Tibial nerve (tissue), 4 donors: ENCODE measurements around the gene ADCY4. TPM values are rescaled to one million over a fixed set of nuclear protein-coding genes. Genes with fewer than 3 reads are reported as not detected.

ENCODE experiments used
- DNase-seq, 2 donors: peaks; one replicate each; pipeline ENCODE4 v3.0.0-alpha.2; 2019; ENCODE audit warnings: low spot score in 2 of 2
- H3K27ac ChIP-seq, 4 donors: fragments of 200-600 bp; sonication (generic) in 3 of 4; one replicate each; pipeline ENCODE4 v1.5.1; 2017 to 2019; ENCODE audit warnings: mild to moderate bottlenecking in 1 of 4
- H3K27me3 ChIP-seq, 2 donors: fragments of 200-600 bp; sonication (generic) in 1 of 2; one replicate each; pipeline versions ENCODE4 v1.5.1 to v1.6.0; 2017 to 2019
- H3K36me3 ChIP-seq, 3 donors: fragments of 200-600 bp; sonication (generic); one replicate each; pipeline ENCODE4 v1.5.1; 2018 to 2019
- H3K4me1 ChIP-seq, 4 donors: fragments of 200-600 bp; sonication (generic) in 3 of 4; one replicate each; pipeline ENCODE4 v1.5.1; 2017 to 2019
- H3K4me3 ChIP-seq, 4 donors: fragments of 200-600 bp; sonication (generic) in 3 of 4; one replicate each; pipeline ENCODE4 v1.5.1; 2017 to 2019; ENCODE audit warnings: mild to moderate bottlenecking in 1 of 4, moderate library complexity in 1 of 4
- H3K9me3 ChIP-seq, 4 donors: fragments of 200-600 bp; sonication (generic) in 3 of 4; one replicate each; pipeline ENCODE4 v1.5.1; 2017 to 2019
- EP300 ChIP-seq, 2 donors: sonication (generic); formaldehyde crosslinking; IDR thresholded peaks; one replicate each; pipeline ENCODE4 v1.6.1; 2017; ENCODE audit warnings: antibody characterized with exemption in 2 of 2, mild to moderate bottlenecking in 1 of 2
- POLR2A ChIP-seq, 2 donors: fragments of 450-650 bp; IDR thresholded peaks; one replicate each; pipeline ENCODE4 v1.6.1; 2017; ENCODE audit warnings: antibody characterized with exemption in 2 of 2, mild to moderate bottlenecking in 2 of 2, moderate library complexity in 2 of 2
- whole genome bisulfite sequencing, 2 donors: methylation state at CpG; one replicate each; pipeline ENCODE4 v1.1.5; 2018; 5-methylcytosine and 5-hydroxymethylcytosine counted together
- total RNA-seq, 4 donors: library from RNA; depleted of rRNA; stranded (reverse); fragments of >200 nt; gene quantifications; one replicate each; pipeline ENCODE4 v1.1.0, GENCODE V29; 2016
- TF ChIP-seq, protein P1 (sequence below), 5 experiments: fragments of 200-600 bp in 3 of 5; fragments of 450-650 bp in 2 of 5; sonication (generic) in 3 of 5; IDR thresholded peaks; one replicate each; pipeline ENCODE4 v1.5.1; 2016 to 2019; ENCODE audit warnings: antibody characterized with exemption in 5 of 5, mild to moderate bottlenecking in 3 of 5, moderate library complexity in 2 of 5

Gene ADCY4
- total RNA-seq, 4 donors from 2014 or later, result 32.0 to 68.1 (median 53.2) TPM

DNA sequence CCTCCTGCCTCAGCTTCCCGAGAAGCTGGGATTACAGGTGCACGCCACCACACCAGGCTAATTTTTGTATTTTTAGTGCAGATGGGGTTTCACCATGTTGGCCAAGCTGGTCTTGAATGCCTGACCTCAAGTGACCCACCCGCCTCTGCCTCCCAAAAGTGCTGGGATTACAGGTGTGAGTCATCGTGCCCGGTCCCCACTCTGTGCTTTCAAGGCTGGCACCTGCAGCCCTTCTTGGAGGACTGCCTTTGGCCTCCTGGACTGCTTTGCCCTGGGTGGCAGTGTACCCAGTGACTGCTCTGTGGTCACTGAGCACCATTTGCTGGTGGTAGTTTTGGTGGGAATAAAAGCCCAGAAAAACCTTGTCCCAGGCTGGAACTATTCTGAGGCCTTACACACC is 47.9 kb downstream of the ADCY4 start:
- Histone ChIP-seq H3K9me3 (no peaks in the 10 kb centered on the region), H3K4me3 (no peak overlapping the region), H3K27ac (no peak overlapping the region), H3K27me3 (no peaks in the 10 kb centered on the region), H3K36me3 (peaks cover 0 to 33% (median 12%) of the 10 kb centered on the region in 3 donors), H3K4me1 (peaks cover 0 to 6% (median 0%) of the 10 kb centered on the region in 4 donors)
- 94 to 97% methylated on average over 5 of the region's 5 CpGs for WGBS, 2 donors
- no peak for DNase-seq
- TF ChIP-seq POLR2A (IDR thresholded peaks at IDR 0.05), result no peak
- TF ChIP-seq, protein P1, sequence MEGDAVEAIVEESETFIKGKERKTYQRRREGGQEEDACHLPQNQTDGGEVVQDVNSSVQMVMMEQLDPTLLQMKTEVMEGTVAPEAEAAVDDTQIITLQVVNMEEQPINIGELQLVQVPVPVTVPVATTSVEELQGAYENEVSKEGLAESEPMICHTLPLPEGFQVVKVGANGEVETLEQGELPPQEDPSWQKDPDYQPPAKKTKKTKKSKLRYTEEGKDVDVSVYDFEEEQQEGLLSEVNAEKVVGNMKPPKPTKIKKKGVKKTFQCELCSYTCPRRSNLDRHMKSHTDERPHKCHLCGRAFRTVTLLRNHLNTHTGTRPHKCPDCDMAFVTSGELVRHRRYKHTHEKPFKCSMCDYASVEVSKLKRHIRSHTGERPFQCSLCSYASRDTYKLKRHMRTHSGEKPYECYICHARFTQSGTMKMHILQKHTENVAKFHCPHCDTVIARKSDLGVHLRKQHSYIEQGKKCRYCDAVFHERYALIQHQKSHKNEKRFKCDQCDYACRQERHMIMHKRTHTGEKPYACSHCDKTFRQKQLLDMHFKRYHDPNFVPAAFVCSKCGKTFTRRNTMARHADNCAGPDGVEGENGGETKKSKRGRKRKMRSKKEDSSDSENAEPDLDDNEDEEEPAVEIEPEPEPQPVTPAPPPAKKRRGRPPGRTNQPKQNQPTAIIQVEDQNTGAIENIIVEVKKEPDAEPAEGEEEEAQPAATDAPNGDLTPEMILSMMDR (IDR thresholded peaks at IDR 0.05), result no peak
- no peak for TF ChIP-seq EP300 (IDR thresholded peaks at IDR 0.05)

DNA sequence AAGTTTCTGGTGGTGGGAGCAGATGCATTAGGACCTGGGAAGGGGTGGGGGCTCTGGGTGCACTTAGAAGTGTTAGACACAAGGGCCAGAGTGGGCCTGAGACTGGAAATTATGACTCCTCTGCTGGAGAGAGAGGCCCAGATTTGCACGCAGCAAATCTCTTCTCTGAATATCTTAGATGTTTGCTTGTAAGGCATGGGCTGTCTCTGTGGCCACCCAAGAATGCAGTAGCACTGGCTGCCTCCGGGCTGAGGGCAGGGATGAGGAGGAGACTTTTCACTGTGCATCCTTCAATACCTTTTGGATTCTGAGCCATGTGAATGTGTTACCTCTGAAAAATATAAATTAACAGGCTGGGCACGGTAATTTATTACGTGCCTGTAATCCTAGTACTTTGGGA is 49.5 kb downstream of the ADCY4 start:
- TF ChIP-seq, protein P1 (IDR thresholded peaks at IDR 0.05), result no peak
- TF ChIP-seq POLR2A (IDR thresholded peaks at IDR 0.05), result no peak
- TF ChIP-seq EP300 (IDR thresholded peaks at IDR 0.05), result no peak
- no peaks in the 10 kb centered on the region for H3K27me3 ChIP-seq
- peaks cover 0 to 19% (median 0%) of the 10 kb centered on the region in 4 donors for H3K4me1 ChIP-seq
- H3K9me3 ChIP-seq, result no peaks in the 10 kb centered on the region
- H3K36me3 ChIP-seq, result peaks cover 0 to 17% (median 6%) of the 10 kb centered on the region in 3 donors
- DNase-seq, result no peak
- no peak overlapping the region for H3K27ac ChIP-seq
- WGBS, 2 donors, result 72 to 75% methylated on average over 4 of the region's 4 CpGs
- H3K4me3 ChIP-seq, result no peak overlapping the region

DNA sequence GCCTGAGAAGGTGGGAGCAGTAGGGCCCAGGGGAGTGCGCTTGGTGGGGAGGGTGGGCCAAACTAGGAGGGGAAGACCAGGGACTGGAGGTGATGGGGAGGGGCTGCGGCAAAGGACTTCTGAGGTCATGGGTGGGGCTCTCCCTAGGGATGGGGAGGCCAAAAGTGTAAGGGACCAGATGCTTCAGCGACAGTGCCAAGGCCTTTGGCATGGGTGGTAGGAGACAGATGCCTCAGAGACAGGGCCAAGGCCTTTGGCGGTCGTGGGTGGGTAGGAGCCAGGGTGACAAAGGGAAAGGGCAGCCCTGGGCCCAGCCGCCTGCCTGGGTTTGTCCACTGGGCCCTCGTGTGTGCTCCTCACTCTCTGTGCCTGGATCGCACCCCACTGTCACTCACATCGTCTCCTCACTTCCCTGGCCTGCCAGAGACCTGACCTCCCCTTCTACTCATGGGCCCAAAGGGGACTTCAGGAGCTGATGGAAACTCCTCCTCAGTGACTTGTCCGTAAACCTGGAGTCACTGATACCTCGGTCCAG is 50.3 kb downstream of the ADCY4 start:
- no peak for DNase-seq
- no peaks in the 10 kb centered on the region for H3K9me3 ChIP-seq
- H3K4me1 ChIP-seq, result peaks cover 0 to 26% (median under 1%) of the 10 kb centered on the region in 4 donors
- TF ChIP-seq EP300 (IDR thresholded peaks at IDR 0.05), result no peak
- TF ChIP-seq, protein P1 (IDR thresholded peaks at IDR 0.05), result no peak
- TF ChIP-seq POLR2A (IDR thresholded peaks at IDR 0.05), result no peak
- no peak overlapping the region for H3K27ac ChIP-seq
- peaks cover 0 to 9% (median 2%) of the 10 kb centered on the region in 3 donors for H3K36me3 ChIP-seq
- WGBS, 2 donors, result 73 to 82% methylated on average over 11 of the region's 11 CpGs
- H3K27me3 ChIP-seq, result no peaks in the 10 kb centered on the region
- no peak overlapping the region for H3K4me3 ChIP-seq

DNA sequence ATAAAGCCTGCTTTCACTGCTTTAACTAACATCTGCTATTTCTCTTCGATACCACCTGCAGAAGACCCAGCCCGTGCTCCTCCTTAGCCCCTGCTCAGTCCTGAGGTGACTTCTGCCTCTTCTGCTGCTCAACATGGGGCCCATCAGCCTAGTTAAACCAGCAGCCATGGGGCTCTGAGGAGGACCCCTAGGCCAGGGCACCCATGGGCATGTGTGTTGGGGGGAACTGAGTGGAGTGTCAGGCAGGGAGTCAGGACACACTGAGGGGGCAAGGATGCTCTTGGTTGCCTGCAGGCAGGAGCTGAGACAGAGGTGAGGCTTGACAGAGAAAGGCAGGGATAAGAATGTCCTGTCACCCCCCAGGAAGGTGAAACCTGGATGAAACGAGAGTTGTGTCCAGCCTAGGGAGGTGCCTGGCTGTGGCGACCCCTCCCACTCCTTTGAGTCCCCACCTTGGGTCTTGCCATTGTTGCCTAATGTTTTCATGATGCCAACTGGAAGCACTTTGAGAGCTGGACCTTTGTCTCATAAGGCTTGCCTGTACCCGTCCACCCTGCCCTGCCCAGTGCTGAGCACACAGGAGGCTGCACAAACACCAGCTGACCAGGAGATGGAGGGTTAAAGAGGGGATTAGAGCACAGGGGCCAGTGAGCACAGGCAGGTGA is 50.9 kb downstream of the ADCY4 start:
- Histone ChIP-seq H3K4me3 (no peak overlapping the region), H3K9me3 (no peaks in the 10 kb centered on the region), H3K27me3 (no peaks in the 10 kb centered on the region), H3K36me3 (peaks cover 0 to 3% (median 0%) of the 10 kb centered on the region in 3 donors), H3K4me1 (peaks cover 0 to 30% (median 3%) of the 10 kb centered on the region in 4 donors), H3K27ac (no peak overlapping the region)
- DNase-seq, result no peak
- no peak for TF ChIP-seq POLR2A (IDR thresholded peaks at IDR 0.05)
- TF ChIP-seq, protein P1 (IDR thresholded peaks at IDR 0.05), result no peak
- 82 to 94% methylated on average over 3 to 5 of the region's 5 CpGs for WGBS, 2 donors

DNA sequence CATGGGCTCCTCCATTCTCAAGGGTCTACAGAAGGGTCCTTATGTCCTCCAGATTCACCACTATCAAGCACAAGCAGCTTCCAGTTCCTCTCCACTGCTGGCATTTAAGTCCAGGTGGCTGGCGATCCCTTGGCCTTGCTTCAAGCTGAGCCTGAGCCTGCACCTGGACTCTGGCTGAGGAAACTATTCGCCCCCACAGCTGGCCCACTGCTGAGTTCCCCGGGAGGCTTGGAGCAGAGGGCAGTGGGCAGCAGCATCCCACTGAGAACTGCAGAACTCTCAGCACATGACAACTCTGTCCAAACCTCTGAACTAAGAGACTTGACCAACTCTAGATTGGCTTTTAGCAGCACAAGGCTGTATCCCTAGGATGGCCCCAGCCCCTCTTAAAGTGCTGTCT is 52.1 kb downstream of the ADCY4 start:
- WGBS, 2 donors, result 68 to 76% methylated on average over 3 of the region's 3 CpGs
- Histone ChIP-seq H3K27me3 (no peaks in the 10 kb centered on the region), H3K4me3 (no peak overlapping the region), H3K36me3 (no peaks in the 10 kb centered on the region), H3K9me3 (no peaks in the 10 kb centered on the region), H3K27ac (no peak overlapping the region), H3K4me1 (peaks cover 0 to 30% (median 8%) of the 10 kb centered on the region in 4 donors)
- TF ChIP-seq EP300 (IDR thresholded peaks at IDR 0.05) (no peak), POLR2A (IDR thresholded peaks at IDR 0.05) (no peak)
- TF ChIP-seq, protein P1 (IDR thresholded peaks at IDR 0.05), result no peak
- DNase-seq, result no peak
